ENCODE results near the gene PRR3. TPM values are rescaled to one million over a fixed set of nuclear protein-coding genes. Genes with fewer than 3 reads are reported as not detected.

PRR3 gene
- total RNA-seq, 4 donors from 2014 or later = 0.75 to 1.6 (median 1.3) TPM

DNA sequence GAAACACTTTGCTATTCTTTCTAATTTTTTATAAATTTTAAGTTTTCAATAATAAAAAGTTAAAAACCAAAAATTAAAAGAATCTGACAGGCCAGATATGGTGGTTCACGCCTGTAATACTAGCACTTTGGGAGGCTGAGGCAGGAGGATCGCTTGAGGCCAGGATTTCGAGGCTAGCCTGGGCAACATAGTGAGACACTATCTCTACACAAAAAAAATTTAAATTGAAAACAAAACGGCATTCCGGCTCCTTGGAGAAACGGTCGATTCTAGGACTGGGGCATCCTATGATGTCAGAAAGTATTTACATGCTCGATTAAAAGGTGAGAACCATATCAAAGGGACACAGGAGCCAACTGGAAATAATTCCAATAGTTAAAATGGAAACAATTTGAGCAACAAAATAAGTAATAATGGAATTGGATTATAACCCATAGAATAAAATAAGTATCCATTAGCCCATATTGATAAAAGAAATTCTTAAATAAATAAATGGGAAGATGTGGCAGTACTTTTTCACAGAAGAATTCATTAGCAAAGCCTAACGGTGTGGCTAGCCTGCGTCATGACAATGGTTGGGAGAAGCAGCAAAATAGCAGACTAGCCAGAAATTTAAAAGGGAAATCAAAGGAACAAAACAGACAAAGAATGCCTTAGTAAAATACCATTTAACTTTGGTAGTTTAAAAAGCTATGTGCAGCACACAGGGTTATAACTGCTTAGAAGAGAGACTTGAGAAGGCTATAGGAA lies 46.5 kb upstream of the PRR3 start:
- no peak overlapping the region for H3K4me3 ChIP-seq
- H3K9me3 ChIP-seq = no peaks in the 10 kb centered on the region
- DNase-seq (no peak), ATAC-seq (no peak)
- no peaks in the 10 kb centered on the region for H3K36me3 ChIP-seq
- H3K27ac ChIP-seq = no peak overlapping the region
- in situ Hi-C loops (cut with MboI; ENCODE audit: low sequenced_read_pairs in 4 of 4) (no loop called here), intact Hi-C loops (cut with DNase I; ENCODE audit: low total_unique reads) (no loop called here)
- no peaks in the 10 kb centered on the region for H3K4me1 ChIP-seq
- TF ChIP-seq, protein P1, sequence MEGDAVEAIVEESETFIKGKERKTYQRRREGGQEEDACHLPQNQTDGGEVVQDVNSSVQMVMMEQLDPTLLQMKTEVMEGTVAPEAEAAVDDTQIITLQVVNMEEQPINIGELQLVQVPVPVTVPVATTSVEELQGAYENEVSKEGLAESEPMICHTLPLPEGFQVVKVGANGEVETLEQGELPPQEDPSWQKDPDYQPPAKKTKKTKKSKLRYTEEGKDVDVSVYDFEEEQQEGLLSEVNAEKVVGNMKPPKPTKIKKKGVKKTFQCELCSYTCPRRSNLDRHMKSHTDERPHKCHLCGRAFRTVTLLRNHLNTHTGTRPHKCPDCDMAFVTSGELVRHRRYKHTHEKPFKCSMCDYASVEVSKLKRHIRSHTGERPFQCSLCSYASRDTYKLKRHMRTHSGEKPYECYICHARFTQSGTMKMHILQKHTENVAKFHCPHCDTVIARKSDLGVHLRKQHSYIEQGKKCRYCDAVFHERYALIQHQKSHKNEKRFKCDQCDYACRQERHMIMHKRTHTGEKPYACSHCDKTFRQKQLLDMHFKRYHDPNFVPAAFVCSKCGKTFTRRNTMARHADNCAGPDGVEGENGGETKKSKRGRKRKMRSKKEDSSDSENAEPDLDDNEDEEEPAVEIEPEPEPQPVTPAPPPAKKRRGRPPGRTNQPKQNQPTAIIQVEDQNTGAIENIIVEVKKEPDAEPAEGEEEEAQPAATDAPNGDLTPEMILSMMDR (IDR thresholded peaks at IDR 0.05 in 4 of 5, conservative IDR thresholded peaks at IDR 0.05 in 1 of 5) = no peak
- no peak for TF ChIP-seq POLR2A (IDR thresholded peaks at IDR 0.05)
- H3K27me3 ChIP-seq = no peaks in the 10 kb centered on the region

DNA sequence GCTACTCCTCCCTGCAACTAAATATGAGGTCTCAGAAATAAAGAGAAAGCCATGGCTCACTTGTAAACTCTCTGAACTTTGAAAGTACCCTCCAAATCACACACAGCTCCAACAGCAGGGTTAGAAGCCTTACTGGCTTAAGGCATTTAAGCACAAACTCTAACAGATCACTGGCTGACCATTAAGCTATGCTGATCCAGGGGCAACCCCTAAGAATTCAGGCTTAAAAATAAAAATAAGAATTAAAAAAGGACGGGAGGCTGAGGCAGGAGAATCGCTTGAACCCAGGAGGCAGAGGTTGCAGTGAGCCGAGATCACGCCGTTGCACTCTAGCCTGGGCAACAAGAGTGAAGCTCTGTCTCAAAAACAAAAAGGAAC lies 45.9 kb upstream of the PRR3 start:
- in situ Hi-C loops (cut with MboI; ENCODE audit: low sequenced_read_pairs in 4 of 4) = no loop called here
- Histone ChIP-seq H3K4me1 (no peaks in the 10 kb centered on the region), H3K27me3 (no peaks in the 10 kb centered on the region), H3K9me3 (no peaks in the 10 kb centered on the region), H3K36me3 (no peaks in the 10 kb centered on the region), H3K4me3 (no peak overlapping the region), H3K27ac (no peak overlapping the region)
- intact Hi-C loops (cut with DNase I; ENCODE audit: low total_unique reads) = no loop called here
- TF ChIP-seq, protein P1 (IDR thresholded peaks at IDR 0.05 in 4 of 5, conservative IDR thresholded peaks at IDR 0.05 in 1 of 5) = no peak
- TF ChIP-seq POLR2A (IDR thresholded peaks at IDR 0.05) = no peak
- DNase-seq = no peak
- no peak for ATAC-seq

DNA sequence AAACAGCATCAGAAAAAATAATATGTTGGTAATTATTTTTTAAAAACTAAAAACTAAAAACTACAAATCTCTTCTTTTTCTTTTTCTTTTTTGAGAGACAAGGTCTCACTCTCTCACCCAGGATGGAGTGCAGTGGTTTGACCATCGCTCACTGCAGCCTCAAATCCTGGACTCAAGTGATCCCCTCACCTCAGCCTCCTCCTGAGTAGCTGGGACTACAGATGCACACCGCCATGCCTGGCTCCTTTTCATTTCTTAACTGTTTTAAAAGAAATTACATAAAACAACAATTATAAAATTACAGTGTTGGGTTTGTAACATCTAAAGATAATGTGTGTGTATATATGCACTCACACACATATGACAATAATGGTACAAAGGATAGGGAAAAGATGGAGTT lies 43.6 kb upstream of the PRR3 start:
- DNase-seq (no peak), ATAC-seq (no peak)
- Histone ChIP-seq H3K4me3 (no peak overlapping the region), H3K27me3 (no peaks in the 10 kb centered on the region), H3K9me3 (no peaks in the 10 kb centered on the region), H3K27ac (no peak overlapping the region), H3K4me1 (peaks cover 0 to 4% of the 10 kb centered on the region in 2 donors), H3K36me3 (no peaks in the 10 kb centered on the region)
- in situ Hi-C loops (cut with MboI; ENCODE audit: low sequenced_read_pairs in 4 of 4) = no loop called here
- TF ChIP-seq, protein P1 (IDR thresholded peaks at IDR 0.05 in 4 of 5, conservative IDR thresholded peaks at IDR 0.05 in 1 of 5) = no peak
- TF ChIP-seq POLR2A (IDR thresholded peaks at IDR 0.05) = no peak
- intact Hi-C loops (cut with DNase I; ENCODE audit: low total_unique reads) = no loop called here

DNA sequence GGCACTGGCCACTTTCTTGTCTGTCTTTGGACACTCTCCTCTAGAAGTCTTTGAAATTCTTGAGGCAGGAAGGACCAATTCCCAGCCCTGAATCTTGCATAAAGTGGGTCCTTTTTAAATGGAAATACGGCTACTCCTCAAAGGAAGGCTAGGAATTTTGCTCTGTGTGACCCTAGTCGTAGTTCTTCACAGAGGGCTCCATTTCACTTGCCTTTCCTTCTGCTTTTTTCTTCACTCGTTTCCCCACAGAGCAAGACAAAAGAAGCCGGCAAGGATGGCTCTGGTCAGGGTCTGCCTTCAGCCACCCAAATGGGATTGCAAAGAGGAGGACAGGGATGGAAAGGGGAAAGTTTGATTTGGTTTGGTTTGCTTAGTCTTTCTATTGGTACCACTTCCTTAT lies 42.0 kb upstream of the PRR3 start:
- Histone ChIP-seq H3K27ac (peak overlapping the region; percentile 81 to 87 (median 83)), H3K9me3 (no peaks in the 10 kb centered on the region), H3K36me3 (no peaks in the 10 kb centered on the region), H3K27me3 (no peaks in the 10 kb centered on the region), H3K4me1 (peaks cover 0 to 4% of the 10 kb centered on the region in 2 donors), H3K4me3 (no peak overlapping the region)
- in situ Hi-C loops (cut with MboI; ENCODE audit: low sequenced_read_pairs in 4 of 4) (no loop called here), intact Hi-C loops (cut with DNase I; ENCODE audit: low total_unique reads) (no loop called here)
- no peak for TF ChIP-seq POLR2A (IDR thresholded peaks at IDR 0.05)
- TF ChIP-seq, protein P1 (IDR thresholded peaks at IDR 0.05 in 4 of 5, conservative IDR thresholded peaks at IDR 0.05 in 1 of 5) = no peak
- ATAC-seq = no peak
- no peak for DNase-seq

All from gastrocnemius medialis (tissue), 4 donors.